Activated effector memory CD4-positive, alpha-beta T cell treated with Interleukin-2 at 50 U/mL for 16 hours (primary cell): ENCODE results near the gene IQCF5.
"Not testable (repeated sequence)": the region's sequence is repeated elsewhere in the genome, so short reads cannot be mapped to it uniquely, and the experiment has no call there.

Source experiments
- DNase-seq: peaks from one replicate; pipeline ENCODE4 v3.0.0-alpha.2; 2020

Gene IQCF5

GRCh38 chr3:51862886-51863285 lies 12.5 kb downstream of the IQCF5 start:
- no peak for DNase-seq

GRCh38 chr3:51860703-51861665 lies 14.4 kb downstream of the IQCF5 start, which contains the start of gene IQCF2:
TSS of gene IQCF2 (plus strand) at chr3:51861615. CDS start at chr3:51861667, 52 bp downstream.
- no peak for DNase-seq

GRCh38 chr3:51855411-51855810 lies 20.0 kb downstream of the IQCF5 start:
- DNase-seq = not testable (repeated sequence)

- no peak for DNase-seq
These were observed 30.3 kb downstream of the IQCF5 start for GRCh38 chr3:51845129-51845528.

GRCh38 chr3:51836606-51837005 lies 38.8 kb downstream of the IQCF5 start:
- no peak for DNase-seq

- DNase-seq = no peak
These were observed 44.5 kb downstream of the IQCF5 start for GRCh38 chr3:51830836-51831385.

- DNase-seq = no peak
These were observed 45.1 kb downstream of the IQCF5 start for GRCh38 chr3:51830345-51830744.

GRCh38 chr3:51828297-51828696 lies 47.1 kb downstream of the IQCF5 start:
- no peak for DNase-seq
